ENCODE results near the gene DGKG. TPM values are rescaled to one million over a fixed set of nuclear protein-coding genes. Genes with fewer than 3 reads are reported as not detected.

Gene DGKG
- total and polyA plus RNA-seq, 2 of the 8 experiments (the other 6 are each of a cell fraction or from before 2014, with no cell fraction given), result 0.30 to 0.48 TPM

DNA sequence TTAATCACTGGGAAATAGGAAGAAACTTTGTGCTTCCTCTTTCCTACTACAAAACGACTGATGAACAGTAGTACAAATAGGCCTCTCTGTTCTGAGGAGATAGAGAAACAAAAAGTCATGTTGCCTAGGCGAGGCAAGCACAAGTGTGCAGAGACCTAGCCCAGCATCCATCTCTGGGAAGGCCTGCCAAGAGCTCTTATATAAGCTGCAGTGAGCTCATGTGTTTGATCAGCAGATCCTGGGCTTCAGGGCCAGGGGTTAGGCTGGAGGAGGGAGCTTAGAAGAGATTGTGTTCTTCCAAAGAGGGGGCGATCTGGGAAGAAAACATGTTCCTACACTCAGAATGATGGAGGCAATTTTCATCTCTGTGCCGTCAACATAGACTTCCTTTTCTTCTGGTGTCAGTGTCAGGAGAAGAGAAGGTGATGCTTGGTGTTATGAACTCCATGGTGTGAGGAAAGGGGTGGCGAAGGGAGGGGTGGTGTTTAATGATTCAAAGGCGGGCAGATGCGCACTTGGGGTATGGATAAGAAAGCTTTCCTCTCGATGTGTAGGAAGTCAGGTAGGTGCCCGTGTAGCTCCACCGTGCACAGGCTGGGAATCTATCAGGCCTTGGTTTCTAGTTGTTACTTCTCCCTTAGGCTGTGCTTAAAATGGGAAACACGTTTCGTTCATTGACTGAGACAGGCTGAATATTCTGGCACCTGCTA lies 223.6 kb downstream of the DGKG start:
- Histone ChIP-seq H3K79me2 (ENCODE audit: control insufficient read depth in 1 of 2, insufficient read depth in 2 of 2, low read length in 2 of 2) (no peaks in the 10 kb centered on the region), H2AK5ac (ENCODE audit: low read depth, low read length) (no peak overlapping the region), H2BK12ac (ENCODE audit: low read depth, low read length) (no peak overlapping the region), H2AFZ (ENCODE audit: low read length) (no peak overlapping the region), H4K20me1 (replicated peaks in 1 of 2; ENCODE audit: control insufficient read depth in 1 of 2, insufficient read depth in 2 of 2, low read length in 2 of 2) (peaks cover 0 to 2% of the 10 kb centered on the region in 2 experiments), H3K4me3 (ENCODE audit: extremely low read depth in 1 of 4, insufficient read depth in 2 of 4, low read depth in 3 of 4, low read length in 4 of 4) (no peak overlapping the region), H3K9me3 (ENCODE audit: insufficient read depth in 2 of 2, low read depth in 1 of 2, low read length in 1 of 2) (no peaks in the 10 kb centered on the region), H3K4me2 (ENCODE audit: insufficient read depth in 1 of 2, low read depth in 2 of 2, low read length in 2 of 2) (no peak overlapping the region), H3K27ac (ENCODE audit: low read depth, low read length) (no peak overlapping the region), H3K14ac (ENCODE audit: insufficient read length) (no peak overlapping the region), H3K4ac (replicated peaks; ENCODE audit: insufficient read length, low read depth, low read length) (no peak overlapping the region), H4K5ac (ENCODE audit: insufficient read length, low read depth, low read length) (no peak overlapping the region), H3K23me2 (ENCODE audit: low read depth, low read length) (no peaks in the 10 kb centered on the region), H3K4me1 (replicated peaks in 1 of 4; ENCODE audit: control insufficient read depth in 3 of 4, insufficient read depth in 4 of 4, low read length in 3 of 4) (no peaks in the 10 kb centered on the region), H2BK5ac (ENCODE audit: low read depth, low read length) (no peak overlapping the region), H3K9ac (replicated peaks in 1 of 4; ENCODE audit: extremely low read depth in 1 of 4, low read depth in 3 of 4, low read length in 3 of 4) (no peak overlapping the region), H3K36me3 (ENCODE audit: control insufficient read depth in 2 of 4, insufficient read depth in 4 of 4, low read length in 3 of 4) (no peaks in the 10 kb centered on the region), H2BK120ac (replicated peaks; ENCODE audit: low read depth, low read length) (no peak overlapping the region), H3K79me1 (ENCODE audit: low read depth, low read length) (no peaks in the 10 kb centered on the region), H4K8ac (ENCODE audit: extremely low read depth, insufficient read depth, low read length) (no peak overlapping the region), H3K56ac (replicated peaks; ENCODE audit: insufficient read length, low read depth, low read length) (no peak overlapping the region), H2BK20ac (ENCODE audit: low read length) (no peak overlapping the region), H4K91ac (replicated peaks; ENCODE audit: insufficient read length, low read length) (no peak overlapping the region), H3K23ac (ENCODE audit: insufficient read length) (no peak overlapping the region), H2BK15ac (ENCODE audit: low read length) (no peak overlapping the region), H3K27me3 (replicated peaks in 1 of 4; ENCODE audit: control insufficient read depth in 3 of 4, extremely low read depth in 1 of 4, insufficient read depth in 3 of 4, low read length in 3 of 4) (no peaks in the 10 kb centered on the region), H3K18ac (ENCODE audit: extremely low read depth, low read length) (no peak overlapping the region)
- CTCF ChIA-PET (ENCODE audit: partially characterized antibody), result interaction anchor here (0.7 to 1.8 kb wide), 6 partner anchors 9 to 86 kb away, joined by 3 to 5 read pairs (median 4); no protein-coding TSS in a partner anchor
- FAIRE-seq (no peak), DNase-seq (ENCODE audit: low read depth in 1 of 2, low spot score in 2 of 2) (no peak)
- POLR2A ChIA-PET (ENCODE audit: partially characterized antibody), result no interaction called here
- 84% methylated on average over 12 of the region's 12 CpGs; no CpG with 5 or more reads in 1 of the 2 experiments for WGBS, 2 experiments (ENCODE audit: extremely low coverage in 1 of 2, insufficient coverage in 1 of 2, insufficient read length in 1 of 2, insufficient replicate concordance in 2 of 2, low coverage in 1 of 2, low lambda C conversion rate in 2 of 2, missing lambda C conversion rate in 1 of 2)
- TF ChIP-seq CTBP2 (IDR thresholded peaks at IDR 0.05; ENCODE audit: borderline replicate concordance, insufficient read depth, insufficient read length, low read length), result no peak
- TF ChIP-seq SRF (IDR thresholded peaks at IDR 0.05; ENCODE audit: low read depth, low read length), result no peak
- TF ChIP-seq EZH2 (IDR thresholded peaks at IDR 0.05; ENCODE audit: low read depth, low read length, severe bottlenecking), result no peak
- no peak for TF ChIP-seq CHD2 (IDR thresholded peaks at IDR 0.05; ENCODE audit: low read length)
- TF ChIP-seq GTF2F1 (IDR thresholded peaks at IDR 0.05; ENCODE audit: borderline replicate concordance, low read depth, low read length), result no peak
- no peak for TF ChIP-seq BACH1 (IDR thresholded peaks at IDR 0.05; ENCODE audit: low read length)
- no peak for TF ChIP-seq SAP30 (IDR thresholded peaks at IDR 0.05; ENCODE audit: insufficient read depth, insufficient replicate concordance, low read length)
- TF ChIP-seq POU5F1 (IDR thresholded peaks at IDR 0.05; ENCODE audit: low read depth, low read length), result no peak
- no peak for TF ChIP-seq FOSL1 (IDR thresholded peaks at IDR 0.05; ENCODE audit: insufficient read depth, low read depth, low read length)
- TF ChIP-seq, protein P1, sequence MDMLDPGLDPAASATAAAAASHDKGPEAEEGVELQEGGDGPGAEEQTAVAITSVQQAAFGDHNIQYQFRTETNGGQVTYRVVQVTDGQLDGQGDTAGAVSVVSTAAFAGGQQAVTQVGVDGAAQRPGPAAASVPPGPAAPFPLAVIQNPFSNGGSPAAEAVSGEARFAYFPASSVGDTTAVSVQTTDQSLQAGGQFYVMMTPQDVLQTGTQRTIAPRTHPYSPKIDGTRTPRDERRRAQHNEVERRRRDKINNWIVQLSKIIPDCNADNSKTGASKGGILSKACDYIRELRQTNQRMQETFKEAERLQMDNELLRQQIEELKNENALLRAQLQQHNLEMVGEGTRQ (IDR thresholded peaks at IDR 0.05; ENCODE audit: low read length), result no peak
- TF ChIP-seq KDM5A (IDR thresholded peaks at IDR 0.05; ENCODE audit: low read length), result no peak
- TF ChIP-seq YY1 (IDR thresholded peaks at IDR 0.05; ENCODE audit: low read depth, low read length), result no peak
